ENCODE data around the gene LAMA5. TPM values are rescaled to one million over a fixed set of nuclear protein-coding genes. Genes with fewer than 3 reads are reported as not detected.

The LAMA5 gene
- total RNA-seq, 1 experiment from 2014 or later = 321 TPM

- intact Hi-C loops (cut with micrococcal nuclease) = no loop called here
- no peak for DNase-seq (ENCODE audit: low read depth, low spot score)
- RAD21 ChIA-PET (ENCODE audit: low non-redundant PET in 1 of 2, low total read pairs in 2 of 2, uncharacterized antibody in 2 of 2, unreplicated experiment in 2 of 2) = no interaction called here
- no peak overlapping the region for H2AFZ ChIP-seq (ENCODE audit: low read depth, low read length, poor library complexity, severe bottlenecking)
- CTCF ChIA-PET = interaction anchor here (1.5 kb wide), 1 partner anchor 10 kb away, joined by 4 read pairs; no protein-coding TSS in a partner anchor
- TF ChIP-seq EZH2phosphoT487 (IDR thresholded peaks at IDR 0.05; ENCODE audit: borderline replicate concordance) (no peak), POLR2AphosphoS5 (IDR thresholded peaks at IDR 0.05; ENCODE audit: low read depth, low read length) (no peak), CEBPB (IDR thresholded peaks at IDR 0.05; ENCODE audit: low read depth) (no peak), ELF1 (IDR thresholded peaks at IDR 0.05; ENCODE audit: borderline replicate concordance, low read depth) (no peak), EGR1 (IDR thresholded peaks at IDR 0.05; ENCODE audit: low read depth) (no peak), ZNF274 (IDR thresholded peaks at IDR 0.05; ENCODE audit: low read depth, low read length) (no peak), ZFX (IDR thresholded peaks at IDR 0.05) (no peak), TCF7L2 (IDR thresholded peaks at IDR 0.05; ENCODE audit: borderline replicate concordance, extremely low read depth, insufficient read depth, insufficient read length) (no peak), YY1 (IDR thresholded peaks at IDR 0.05; ENCODE audit: extremely low read depth, insufficient replicate concordance, low read depth, low read length) (no peak), SIN3A (IDR thresholded peaks at IDR 0.05; ENCODE audit: low read depth) (no peak), FOSL1 (IDR thresholded peaks at IDR 0.05; ENCODE audit: low read depth) (no peak)
- TF ChIP-seq, protein P1, sequence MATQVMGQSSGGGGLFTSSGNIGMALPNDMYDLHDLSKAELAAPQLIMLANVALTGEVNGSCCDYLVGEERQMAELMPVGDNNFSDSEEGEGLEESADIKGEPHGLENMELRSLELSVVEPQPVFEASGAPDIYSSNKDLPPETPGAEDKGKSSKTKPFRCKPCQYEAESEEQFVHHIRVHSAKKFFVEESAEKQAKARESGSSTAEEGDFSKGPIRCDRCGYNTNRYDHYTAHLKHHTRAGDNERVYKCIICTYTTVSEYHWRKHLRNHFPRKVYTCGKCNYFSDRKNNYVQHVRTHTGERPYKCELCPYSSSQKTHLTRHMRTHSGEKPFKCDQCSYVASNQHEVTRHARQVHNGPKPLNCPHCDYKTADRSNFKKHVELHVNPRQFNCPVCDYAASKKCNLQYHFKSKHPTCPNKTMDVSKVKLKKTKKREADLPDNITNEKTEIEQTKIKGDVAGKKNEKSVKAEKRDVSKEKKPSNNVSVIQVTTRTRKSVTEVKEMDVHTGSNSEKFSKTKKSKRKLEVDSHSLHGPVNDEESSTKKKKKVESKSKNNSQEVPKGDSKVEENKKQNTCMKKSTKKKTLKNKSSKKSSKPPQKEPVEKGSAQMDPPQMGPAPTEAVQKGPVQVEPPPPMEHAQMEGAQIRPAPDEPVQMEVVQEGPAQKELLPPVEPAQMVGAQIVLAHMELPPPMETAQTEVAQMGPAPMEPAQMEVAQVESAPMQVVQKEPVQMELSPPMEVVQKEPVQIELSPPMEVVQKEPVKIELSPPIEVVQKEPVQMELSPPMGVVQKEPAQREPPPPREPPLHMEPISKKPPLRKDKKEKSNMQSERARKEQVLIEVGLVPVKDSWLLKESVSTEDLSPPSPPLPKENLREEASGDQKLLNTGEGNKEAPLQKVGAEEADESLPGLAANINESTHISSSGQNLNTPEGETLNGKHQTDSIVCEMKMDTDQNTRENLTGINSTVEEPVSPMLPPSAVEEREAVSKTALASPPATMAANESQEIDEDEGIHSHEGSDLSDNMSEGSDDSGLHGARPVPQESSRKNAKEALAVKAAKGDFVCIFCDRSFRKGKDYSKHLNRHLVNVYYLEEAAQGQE (IDR thresholded peaks at IDR 0.05; ENCODE audit: low read depth) = no peak
- TF ChIP-seq, protein P2, sequence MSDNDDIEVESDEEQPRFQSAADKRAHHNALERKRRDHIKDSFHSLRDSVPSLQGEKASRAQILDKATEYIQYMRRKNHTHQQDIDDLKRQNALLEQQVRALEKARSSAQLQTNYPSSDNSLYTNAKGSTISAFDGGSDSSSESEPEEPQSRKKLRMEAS (IDR thresholded peaks at IDR 0.05) = no peak
- TF ChIP-seq, protein P3, sequence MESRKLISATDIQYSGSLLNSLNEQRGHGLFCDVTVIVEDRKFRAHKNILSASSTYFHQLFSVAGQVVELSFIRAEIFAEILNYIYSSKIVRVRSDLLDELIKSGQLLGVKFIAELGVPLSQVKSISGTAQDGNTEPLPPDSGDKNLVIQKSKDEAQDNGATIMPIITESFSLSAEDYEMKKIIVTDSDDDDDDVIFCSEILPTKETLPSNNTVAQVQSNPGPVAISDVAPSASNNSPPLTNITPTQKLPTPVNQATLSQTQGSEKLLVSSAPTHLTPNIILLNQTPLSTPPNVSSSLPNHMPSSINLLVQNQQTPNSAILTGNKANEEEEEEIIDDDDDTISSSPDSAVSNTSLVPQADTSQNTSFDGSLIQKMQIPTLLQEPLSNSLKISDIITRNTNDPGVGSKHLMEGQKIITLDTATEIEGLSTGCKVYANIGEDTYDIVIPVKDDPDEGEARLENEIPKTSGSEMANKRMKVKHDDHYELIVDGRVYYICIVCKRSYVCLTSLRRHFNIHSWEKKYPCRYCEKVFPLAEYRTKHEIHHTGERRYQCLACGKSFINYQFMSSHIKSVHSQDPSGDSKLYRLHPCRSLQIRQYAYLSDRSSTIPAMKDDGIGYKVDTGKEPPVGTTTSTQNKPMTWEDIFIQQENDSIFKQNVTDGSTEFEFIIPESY (IDR thresholded peaks at IDR 0.05; ENCODE audit: extremely low read depth, insufficient replicate concordance, low read length) = no peak
- no peaks in the 10 kb centered on the region for H3K36me3 ChIP-seq (ENCODE audit: control insufficient read depth in 1 of 2, insufficient read depth in 2 of 2, low read length in 2 of 2)
- no peaks in the 10 kb centered on the region for H3K9me3 ChIP-seq (ENCODE audit: control insufficient read depth in 1 of 2, insufficient read depth in 1 of 2, low read depth in 1 of 2, low read length in 2 of 2)
- H3K4me3 ChIP-seq (replicated peaks in 1 of 2; ENCODE audit: low read depth in 1 of 2, low read length in 2 of 2) = no peak overlapping the region
- no peak overlapping the region for H3K4me2 ChIP-seq (ENCODE audit: low read length)
- peaks cover 42 to 64% of the 10 kb centered on the region in 2 experiments for H3K4me1 ChIP-seq (ENCODE audit: control insufficient read depth in 1 of 2, insufficient read depth in 2 of 2, low read length in 2 of 2)
- no peaks in the 10 kb centered on the region for H3K27me3 ChIP-seq (ENCODE audit: insufficient read depth, low read length)
- POLR2A ChIA-PET = no interaction called here
- BruUV-seq (replicated peaks) = no TSS peak
- no peak overlapping the region for H3K9ac ChIP-seq (ENCODE audit: low read length)
- no peak overlapping the region for H3K27ac ChIP-seq (ENCODE audit: low read depth, low read length)
- H4K20me1 ChIP-seq (ENCODE audit: insufficient read depth) = no peaks in the 10 kb centered on the region
- no peaks in the 10 kb centered on the region for H3K79me2 ChIP-seq (ENCODE audit: insufficient read depth, low read length)
- ATAC-seq = no peak
- no peaks in the 10 kb centered on the region for H3K9me2 ChIP-seq (ENCODE audit: insufficient read depth)
Observed at GRCh38 chr20:62372042-62372993, 5.2 kb upstream of the LAMA5 start.
